ENCODE results near the gene HSPA1L.

GRCh38 chr6:31805939-31806469 is 9.1 kb downstream of the HSPA1L start:
- TF ChIP-seq CTCF (IDR thresholded peaks at IDR 0.05; ENCODE audit: insufficient read depth, low read length, poor library complexity, severe bottlenecking) (no peak), EZH2phosphoT487 (conservative IDR thresholded peaks at IDR 0.05; ENCODE audit: low read length) (no peak)
